NCI-H2171 treated with DMSO at 0.1 percent for 48 hours (cell line): ENCODE results near the gene CDH13.

Experiments
- DNase-seq: peaks from one replicate; lab custom pipeline; 2025; lab: John Stamatoyannopoulos, UW

Gene CDH13

DNA sequence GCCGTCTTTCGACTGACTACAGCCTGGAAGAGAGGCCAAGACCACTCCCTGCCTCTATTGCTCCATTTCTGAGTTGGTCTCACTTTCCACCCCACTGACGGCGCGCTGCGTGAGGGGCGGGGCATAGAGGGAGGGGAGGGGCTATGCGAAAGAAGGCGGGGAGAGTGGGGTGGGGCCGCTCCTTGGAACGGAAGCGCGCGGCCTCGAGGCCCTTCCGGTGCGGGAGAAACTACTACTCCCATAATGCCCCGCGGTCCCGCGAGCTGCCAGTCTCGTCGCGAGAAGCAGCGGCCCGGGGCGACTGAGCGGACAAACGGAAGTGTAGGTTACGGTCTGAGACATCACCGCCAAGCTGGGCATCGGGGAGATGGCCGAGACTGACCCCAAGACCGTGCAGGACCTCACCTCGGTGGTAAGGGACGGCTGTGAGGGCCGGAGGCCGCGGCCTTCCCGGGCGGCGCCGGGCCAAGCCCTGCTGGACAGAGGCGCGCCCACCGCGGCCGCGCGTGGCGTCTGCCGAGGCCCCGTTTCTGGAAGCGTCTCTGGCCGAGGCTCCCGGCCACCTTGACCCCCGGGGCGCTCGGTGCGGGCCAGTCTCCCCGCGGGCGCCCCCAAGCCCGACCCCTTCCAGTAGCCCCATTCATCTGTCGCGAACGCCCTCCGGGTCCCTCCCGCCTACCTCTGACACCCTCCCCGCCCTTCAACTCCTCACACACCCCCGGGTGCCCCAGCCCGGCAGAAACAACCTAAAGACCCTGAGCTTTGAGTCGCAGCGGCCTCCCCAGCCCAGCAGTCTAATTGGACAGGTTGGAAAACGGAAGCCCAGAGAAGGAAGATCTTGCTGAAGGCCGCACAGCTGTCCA is 1181.2 kb downstream of the CDH13 start, which contains the start of gene HSBP1:
TSS of gene HSBP1 (plus strand) at position 269 of the 863 bp plus-strand sequence. CDS start at position 368, 99 bp downstream.
- peak; percentile 87 for DNase-seq

DNA sequence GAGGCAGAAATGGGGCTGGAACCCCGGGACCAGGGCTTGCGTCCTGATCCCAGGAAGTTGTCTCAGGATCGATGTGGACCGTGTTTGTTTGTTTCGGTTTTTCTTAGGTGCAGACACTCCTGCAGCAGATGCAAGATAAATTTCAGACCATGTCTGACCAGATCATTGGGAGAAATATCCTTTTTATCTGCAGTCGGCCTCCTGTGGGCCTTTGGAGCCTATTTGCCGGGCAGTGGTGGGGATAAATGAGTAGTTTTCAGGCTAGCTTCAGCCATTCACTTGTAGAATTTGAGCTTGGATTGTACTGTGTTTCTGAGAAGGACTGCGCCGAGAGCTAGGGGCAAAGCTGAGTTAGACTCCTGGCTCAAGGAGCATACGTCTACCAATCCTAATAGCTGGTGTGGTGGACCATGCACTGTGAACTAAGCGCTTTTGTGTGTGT is 1181.8 kb downstream of the CDH13 start:
- DNase-seq, result no peak

DNA sequence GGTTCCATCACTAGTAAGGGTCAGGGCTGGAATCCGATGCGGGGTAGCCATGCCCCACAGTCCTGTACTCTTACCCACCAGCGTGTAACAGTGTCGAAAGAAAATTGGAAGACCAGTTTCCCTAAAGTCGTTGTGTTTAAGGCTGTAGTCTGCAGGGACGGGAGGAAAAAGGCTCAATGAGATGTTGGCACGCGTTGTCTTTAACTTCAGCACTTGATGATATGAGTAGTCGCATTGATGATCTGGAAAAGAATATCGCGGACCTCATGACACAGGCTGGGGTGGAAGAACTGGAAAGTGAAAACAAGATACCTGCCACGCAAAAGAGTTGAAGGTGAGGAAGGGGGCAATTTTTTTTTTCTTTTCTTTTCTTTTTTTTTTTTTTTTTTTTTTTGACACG is 1182.3 kb downstream of the CDH13 start:
- no peak for DNase-seq

- DNase-seq, result no peak
Measured at GRCh38 chr16:83810901-83811300, 1184.1 kb downstream of the CDH13 start.

- peak; percentile 39 for DNase-seq
Measured at GRCh38 chr16:83813823-83814658, 1187.3 kb downstream of the CDH13 start.

GRCh38 chr16:83814659-83814985 is 1187.9 kb downstream of the CDH13 start:
- no peak for DNase-seq

GRCh38 chr16:83817022-83817421 is 1190.3 kb downstream of the CDH13 start:
- DNase-seq, result no peak

GRCh38 chr16:83818276-83818675 is 1191.5 kb downstream of the CDH13 start:
- no peak for DNase-seq

- DNase-seq, result no peak
Measured at GRCh38 chr16:83819361-83819760, 1192.6 kb downstream of the CDH13 start.

DNA sequence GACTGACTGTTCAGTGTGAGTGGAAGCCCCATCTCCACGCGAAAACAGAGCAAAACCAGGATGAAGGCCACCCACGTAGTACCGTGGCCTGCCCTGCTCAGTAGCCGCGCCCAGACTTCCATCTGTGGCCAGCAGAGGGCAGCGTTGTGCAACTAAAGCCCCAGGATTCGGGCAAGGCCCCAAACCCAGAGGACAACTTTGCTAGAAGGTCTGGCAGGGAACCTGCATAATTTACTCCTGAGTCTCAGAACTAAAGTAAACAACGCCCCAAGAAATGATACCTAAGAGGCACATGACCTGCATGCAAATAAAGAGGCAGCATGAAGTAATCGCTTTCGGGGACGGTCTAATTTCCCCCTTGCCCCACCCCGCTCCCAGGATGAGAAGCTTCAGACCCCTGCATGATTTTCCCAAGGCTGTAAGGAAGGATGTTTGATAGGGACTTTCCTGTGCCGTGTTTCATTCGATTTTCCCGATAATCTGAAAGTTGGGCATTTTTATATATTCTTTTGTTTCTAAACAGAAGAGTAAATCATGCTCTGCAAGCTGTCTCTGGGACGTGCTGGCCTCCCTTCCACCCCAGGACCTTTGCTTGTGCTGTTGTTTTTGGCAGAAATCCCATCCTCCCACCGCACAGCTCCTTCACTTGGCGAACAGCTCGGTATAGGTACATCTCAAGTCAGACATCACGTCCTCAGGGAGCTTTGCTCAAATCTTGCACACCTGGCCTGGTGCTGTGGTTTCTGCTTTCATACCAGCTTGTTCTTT is 1199.6 kb downstream of the CDH13 start:
- DNase-seq, result peak; percentile 62

DNA sequence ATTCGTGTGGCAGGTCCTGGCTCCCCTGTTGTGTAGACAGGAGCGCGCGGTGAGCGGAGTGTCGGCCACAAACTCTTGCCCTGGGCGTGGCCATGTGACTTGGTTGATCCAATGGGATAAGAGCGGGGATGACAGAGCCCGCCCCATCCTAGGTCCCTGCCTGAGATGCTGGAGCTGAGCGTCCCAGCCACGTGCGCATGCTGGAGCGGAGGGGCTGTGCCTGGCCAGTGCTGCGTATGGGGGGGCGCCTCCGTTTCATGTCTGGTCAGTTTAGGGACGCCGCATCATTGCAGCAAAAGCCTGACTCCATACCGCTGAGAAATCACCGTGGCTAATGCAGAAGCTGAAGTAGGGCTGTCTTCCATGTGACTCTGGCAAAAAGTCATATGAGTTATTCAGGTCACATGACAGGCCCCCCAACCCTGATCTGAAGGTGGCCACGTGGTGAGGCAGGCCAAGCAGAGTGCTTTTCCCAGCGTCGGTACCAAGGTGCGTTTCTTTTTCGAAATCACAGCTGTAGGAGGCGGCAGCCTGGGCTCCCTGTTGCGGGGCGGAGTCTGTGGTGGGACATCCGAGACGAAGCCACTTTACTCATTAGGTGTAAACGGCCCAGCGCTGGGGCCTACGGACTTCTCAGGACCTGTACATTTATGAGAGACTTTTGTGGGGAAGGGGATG is 1203.5 kb downstream of the CDH13 start:
- DNase-seq, result no peak

DNA sequence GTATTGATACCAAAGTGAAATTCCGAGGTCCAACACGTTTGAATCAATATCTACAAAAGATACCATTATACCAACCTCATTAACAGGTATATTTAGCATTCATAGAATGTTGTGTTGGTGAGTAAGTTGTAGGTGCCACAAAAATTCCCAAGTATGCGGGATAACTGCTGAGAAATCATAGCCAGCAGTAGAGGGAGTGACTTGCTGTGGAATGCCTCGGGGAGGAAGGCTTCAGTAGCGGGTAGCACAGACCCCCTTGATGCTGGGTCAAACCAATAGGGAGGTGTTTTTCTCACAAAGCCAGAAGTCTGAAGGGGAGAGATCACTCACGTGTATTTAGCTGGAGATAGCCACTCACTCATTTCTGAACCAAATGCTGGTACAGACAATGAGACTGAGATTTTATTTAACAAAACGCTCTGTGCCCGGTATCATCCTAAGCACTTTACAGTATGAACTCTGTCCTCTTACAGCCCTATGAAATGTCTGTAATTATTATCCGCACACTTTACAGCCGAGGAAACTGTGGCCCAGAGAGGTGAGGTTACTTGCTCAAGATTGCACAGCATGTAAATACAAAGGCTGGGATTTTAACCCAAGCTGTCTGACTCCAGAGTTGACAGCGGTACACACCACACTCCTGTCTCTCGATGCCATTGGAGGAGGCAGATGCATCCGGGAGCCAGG is 1204.1 kb downstream of the CDH13 start:
- no peak for DNase-seq

- DNase-seq, result no peak
Measured at GRCh38 chr16:83831456-83831987, 1204.8 kb downstream of the CDH13 start.

DNA sequence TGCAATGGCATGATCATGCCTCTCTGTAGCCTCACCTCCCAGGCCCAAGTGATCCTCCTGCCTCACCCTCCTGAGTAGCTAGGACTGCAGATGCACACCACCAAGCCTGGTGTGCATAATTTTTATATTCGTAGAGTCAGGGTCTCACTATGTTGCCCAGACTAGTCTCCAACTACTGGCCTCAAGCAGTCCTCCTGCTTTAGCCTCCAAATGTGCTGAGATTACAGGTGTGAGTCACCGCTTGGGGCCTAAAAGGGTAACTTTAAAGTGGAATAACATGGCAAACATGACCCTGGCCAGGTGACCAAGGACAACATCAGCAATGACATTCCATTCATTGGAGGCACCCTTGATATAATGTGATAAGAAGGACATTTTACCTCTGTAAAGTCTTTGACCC is 1207.2 kb downstream of the CDH13 start:
- DNase-seq, result no peak

GRCh38 chr16:83835586-83836566 is 1209.1 kb downstream of the CDH13 start:
- DNase-seq, result peak; percentile 21

GRCh38 chr16:83837566-83837965 is 1210.8 kb downstream of the CDH13 start:
- no peak for DNase-seq

DNA sequence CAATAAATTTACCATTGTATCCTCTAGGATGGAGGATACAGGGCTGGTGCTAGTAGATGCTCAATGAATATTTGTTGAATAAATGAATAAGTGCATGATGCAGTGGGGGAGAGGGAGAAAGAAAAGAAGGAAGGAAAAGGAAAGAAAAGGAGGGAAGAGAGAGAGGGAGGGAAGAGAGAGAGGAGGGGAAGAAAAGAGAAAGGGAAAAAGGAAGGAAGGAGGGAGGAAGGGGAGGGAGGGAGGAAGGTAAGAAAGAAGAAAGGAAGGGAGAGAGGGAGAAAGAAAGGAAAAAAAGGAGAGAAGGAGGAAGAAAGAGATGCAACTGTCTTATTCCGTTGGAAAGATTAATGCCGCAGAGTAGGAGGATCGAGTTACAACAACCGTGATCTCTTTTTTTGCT is 1211.4 kb downstream of the CDH13 start:
- peak; percentile 3 for DNase-seq

- no peak for DNase-seq
Measured at GRCh38 chr16:83839561-83839960, 1212.8 kb downstream of the CDH13 start.

- DNase-seq, result no peak
Measured at GRCh38 chr16:83840060-83840617, 1213.4 kb downstream of the CDH13 start.
